OCI-LY1 (cell line): ENCODE data around the gene PSMB10.

ENCODE experiments used
- EZH2 ChIP-seq: fragments of 200-600 bp; sonication (generic), shearing (Covaris generic); IDR thresholded peaks from 2 replicates; pipeline ENCODE4 v1.8.0; 2017; ENCODE audit warnings: borderline replicate concordance, mixed run types, mild to moderate bottlenecking, antibody characterized with exemption, low read length, moderate library complexity, mixed read lengths
- TF ChIP-seq, protein P1 (sequence below): fragments of 200-600 bp; sonication (generic), shearing (Covaris generic); IDR thresholded peaks from 2 replicates; pipeline ENCODE4 v1.5.1; 2017; ENCODE audit warnings: mild to moderate bottlenecking, antibody characterized with exemption, low read length, moderate library complexity, mixed read lengths

DNA sequence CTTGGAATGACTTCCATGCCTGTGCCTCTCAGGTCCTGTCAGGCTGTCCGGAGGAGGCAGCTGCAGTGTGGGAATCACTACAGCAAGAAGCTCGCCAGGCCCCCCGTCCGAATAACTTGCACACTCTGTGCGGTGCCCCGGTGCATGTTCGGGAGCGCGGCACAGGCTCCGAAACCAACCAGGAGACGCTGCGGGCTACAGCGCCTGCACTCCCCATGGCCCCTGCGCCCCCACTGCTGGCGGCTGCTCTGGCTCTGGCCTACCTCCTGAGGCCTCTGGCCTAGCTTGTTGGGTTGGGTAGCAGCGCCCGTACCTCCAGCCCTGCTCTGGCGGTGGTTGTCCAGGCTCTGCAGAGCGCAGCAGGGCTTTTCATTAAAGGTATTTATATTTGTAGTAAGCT lies 50.7 kb downstream of the PSMB10 start:
- TF ChIP-seq EZH2 = no peak
- TF ChIP-seq, protein P1, sequence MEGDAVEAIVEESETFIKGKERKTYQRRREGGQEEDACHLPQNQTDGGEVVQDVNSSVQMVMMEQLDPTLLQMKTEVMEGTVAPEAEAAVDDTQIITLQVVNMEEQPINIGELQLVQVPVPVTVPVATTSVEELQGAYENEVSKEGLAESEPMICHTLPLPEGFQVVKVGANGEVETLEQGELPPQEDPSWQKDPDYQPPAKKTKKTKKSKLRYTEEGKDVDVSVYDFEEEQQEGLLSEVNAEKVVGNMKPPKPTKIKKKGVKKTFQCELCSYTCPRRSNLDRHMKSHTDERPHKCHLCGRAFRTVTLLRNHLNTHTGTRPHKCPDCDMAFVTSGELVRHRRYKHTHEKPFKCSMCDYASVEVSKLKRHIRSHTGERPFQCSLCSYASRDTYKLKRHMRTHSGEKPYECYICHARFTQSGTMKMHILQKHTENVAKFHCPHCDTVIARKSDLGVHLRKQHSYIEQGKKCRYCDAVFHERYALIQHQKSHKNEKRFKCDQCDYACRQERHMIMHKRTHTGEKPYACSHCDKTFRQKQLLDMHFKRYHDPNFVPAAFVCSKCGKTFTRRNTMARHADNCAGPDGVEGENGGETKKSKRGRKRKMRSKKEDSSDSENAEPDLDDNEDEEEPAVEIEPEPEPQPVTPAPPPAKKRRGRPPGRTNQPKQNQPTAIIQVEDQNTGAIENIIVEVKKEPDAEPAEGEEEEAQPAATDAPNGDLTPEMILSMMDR = no peak
